Neural progenitor cell (in vitro differentiated cells): ENCODE results near the gene EPHB6. TPM values are rescaled to one million over a fixed set of nuclear protein-coding genes. Genes with fewer than 3 reads are reported as not detected.

Experiments used
- DNase-seq: peaks from one replicate; pipeline ENCODE4 v3.0.0-alpha.2; 2016; ENCODE audit warnings: low spot score
- H2AFZ ChIP-seq: fragments of 200-600 bp; sonication (generic); replicated peaks from 2 replicates; pipeline ENCODE4 v1.6.1; 2016; ENCODE audit warnings: antibody characterized with exemption
- H3F3A ChIP-seq: fragments of 200-600 bp; sonication (generic); 2 replicates; pipeline ENCODE4 v1.6.1; 2016; ENCODE audit warnings: antibody characterized with exemption, low read depth
- H3K27ac ChIP-seq: fragments of 200-600 bp; sonication (generic); 2 replicates; pipeline ENCODE4 v1.5.1; 2016; ENCODE audit warnings: mild to moderate bottlenecking
- H3K27me3 ChIP-seq: fragments of 200-600 bp; sonication (generic); 2 replicates; pipeline ENCODE4 v1.6.1; 2016; ENCODE audit warnings: mild to moderate bottlenecking, moderate library complexity
- H3K36me3 ChIP-seq: fragments of 200-600 bp; sonication (generic); 2 replicates; pipeline ENCODE4 v1.5.1; 2016
- H3K4me1 ChIP-seq: fragments of 200-600 bp; sonication (generic); 2 replicates; pipeline ENCODE4 v1.6.1; 2016; ENCODE audit warnings: mixed run types
- H3K4me2 ChIP-seq: fragments of 200-600 bp; sonication (generic); 2 replicates; pipeline ENCODE4 v1.6.1; 2016
- H3K4me3 ChIP-seq: fragments of 200-600 bp; sonication (generic); 2 replicates; pipeline ENCODE4 v1.5.1; 2016
- H3K79me2 ChIP-seq: fragments of 200-600 bp; sonication (generic); 2 replicates; pipeline ENCODE4 v1.6.1; 2016; ENCODE audit warnings: low read depth
- H3K9ac ChIP-seq: fragments of 200-600 bp; sonication (generic); 2 replicates; pipeline ENCODE4 v1.6.1; 2016
- H3K9me3 ChIP-seq: fragments of 200-600 bp; sonication (generic); 2 replicates; pipeline ENCODE4 v1.5.1; 2016; ENCODE audit warnings: low read depth
- H4K20me1 ChIP-seq: fragments of 200-600 bp; sonication (generic); 2 replicates; pipeline ENCODE4 v1.6.1; 2016; ENCODE audit warnings: low read depth
- H3K27ac Mint-ChIP-seq: 3 replicates; pipeline ENCODE4 v1.8.0; 2021; ENCODE audit warnings: mixed read lengths
- H3K27me3 Mint-ChIP-seq: 2 replicates; pipeline ENCODE4 v1.8.0; 2022; ENCODE audit warnings: low read depth, mild to moderate bottlenecking, inconsistent platforms, moderate library complexity, mixed read lengths; ENCODE audit not compliant: insufficient read depth
- H3K36me3 Mint-ChIP-seq: 3 replicates; pipeline ENCODE4 v1.8.0; 2021; ENCODE audit warnings: mixed read lengths
- H3K4me1 Mint-ChIP-seq: 3 replicates; pipeline ENCODE4 v1.8.0; 2021; ENCODE audit warnings: mixed read lengths
- H3K4me3 Mint-ChIP-seq: 3 replicates; pipeline ENCODE4 v1.8.0; 2021; ENCODE audit warnings: mild to moderate bottlenecking, moderate library complexity, mixed read lengths
- H3K9me3 Mint-ChIP-seq: 3 replicates; pipeline ENCODE4 v1.8.0; 2020; ENCODE audit warnings: mixed read lengths
- CTCF ChIP-seq: fragments of 200-600 bp; sonication (generic); IDR thresholded peaks from 2 replicates; pipeline ENCODE4 v1.5.1; 2017; ENCODE audit warnings: antibody characterized with exemption, mild to moderate bottlenecking
- EZH2 ChIP-seq: fragments of 200-600 bp; sonication (generic); IDR thresholded peaks from 2 replicates; pipeline ENCODE4 v1.6.1; 2017; ENCODE audit warnings: antibody characterized with exemption, mild to moderate bottlenecking, moderate library complexity
- EZH2phosphoT487 ChIP-seq: fragments of 200-600 bp; sonication (generic); IDR thresholded peaks from 2 replicates; pipeline ENCODE4 v1.6.1; 2017; ENCODE audit warnings: antibody characterized with exemption
- total RNA-seq: library from RNA; depleted of rRNA; stranded (reverse); fragments of >200 nt; gene quantifications from 2 replicates; pipeline ENCODE4 v1.2.3, GENCODE V29; 2015; ENCODE audit warnings: low replicate concordance

The EPHB6 gene
- total RNA-seq, 1 donor from 2014 or later, result 4.8 TPM

- Histone ChIP-seq H4K20me1 (no peaks in the 10 kb centered on the region), H2AFZ (no peak overlapping the region), H3K4me2 (no peak overlapping the region), H3K4me1 (no peaks in the 10 kb centered on the region), H3K9ac (no peak overlapping the region), H3K79me2 (no peaks in the 10 kb centered on the region), H3K27ac (no peak overlapping the region), H3K9me3 (no peaks in the 10 kb centered on the region), H3K36me3 (no peaks in the 10 kb centered on the region), H3F3A (no peaks in the 10 kb centered on the region), H3K27me3 (no peaks in the 10 kb centered on the region), H3K4me3 (no peak overlapping the region)
- DNase-seq, result no peak
- peaks cover 4% of the 10 kb centered on the region for H3K4me1 Mint-ChIP-seq
- H3K27ac Mint-ChIP-seq, result no peak overlapping the region
- H3K9me3 Mint-ChIP-seq, result no peaks in the 10 kb centered on the region
- no peak overlapping the region for H3K4me3 Mint-ChIP-seq
- no peaks in the 10 kb centered on the region for H3K36me3 Mint-ChIP-seq
- H3K27me3 Mint-ChIP-seq, result peaks cover 4% of the 10 kb centered on the region
- TF ChIP-seq EZH2, result no peak
- no peak for TF ChIP-seq CTCF
- TF ChIP-seq EZH2phosphoT487, result no peak
Measured at GRCh38 chr7:142814451-142814850, 40.4 kb upstream of the EPHB6 start.

GRCh38 chr7:142815134-142815533 is 39.7 kb upstream of the EPHB6 start:
- H3K4me1 Mint-ChIP-seq, result peaks cover 4% of the 10 kb centered on the region

GRCh38 chr7:142817506-142817905 is 37.4 kb upstream of the EPHB6 start:
- Histone ChIP-seq H3K79me2 (no peaks in the 10 kb centered on the region), H3K27me3 (no peaks in the 10 kb centered on the region), H3K36me3 (no peaks in the 10 kb centered on the region), H3K27ac (no peak overlapping the region), H3K4me3 (no peak overlapping the region), H3K9me3 (no peaks in the 10 kb centered on the region), H3K4me1 (no peaks in the 10 kb centered on the region), H3K4me2 (no peak overlapping the region), H2AFZ (no peak overlapping the region), H4K20me1 (no peaks in the 10 kb centered on the region), H3F3A (no peaks in the 10 kb centered on the region), H3K9ac (no peak overlapping the region)
- TF ChIP-seq EZH2phosphoT487, result no peak
- TF ChIP-seq CTCF, result no peak
- TF ChIP-seq EZH2, result no peak
- Mint-ChIP-seq H3K36me3 (no peaks in the 10 kb centered on the region), H3K9me3 (peaks cover 4% of the 10 kb centered on the region), H3K27ac (no peak overlapping the region), H3K4me3 (no peak overlapping the region), H3K4me1 (no peaks in the 10 kb centered on the region), H3K27me3 (no peaks in the 10 kb centered on the region)
- DNase-seq, result no peak

More at GRCh38 chr7:142815134-142815533, 39.7 kb upstream of the EPHB6 start:
- Mint-ChIP-seq H3K27ac (no peak overlapping the region), H3K4me3 (no peak overlapping the region), H3K27me3 (peaks cover 4% of the 10 kb centered on the region), H3K9me3 (no peaks in the 10 kb centered on the region), H3K36me3 (no peaks in the 10 kb centered on the region)
- DNase-seq, result no peak
- Histone ChIP-seq H3K4me2 (no peak overlapping the region), H2AFZ (no peak overlapping the region), H3K79me2 (no peaks in the 10 kb centered on the region), H3K27ac (no peak overlapping the region), H4K20me1 (no peaks in the 10 kb centered on the region), H3K9ac (no peak overlapping the region), H3K27me3 (no peaks in the 10 kb centered on the region), H3K9me3 (no peaks in the 10 kb centered on the region), H3K4me3 (no peak overlapping the region), H3F3A (no peaks in the 10 kb centered on the region), H3K36me3 (no peaks in the 10 kb centered on the region), H3K4me1 (no peaks in the 10 kb centered on the region)
- TF ChIP-seq CTCF, result no peak
- no peak for TF ChIP-seq EZH2
- no peak for TF ChIP-seq EZH2phosphoT487
